Hair follicle dermal papilla cell (primary cell): ENCODE measurements around the gene CDC27. TPM values are rescaled to one million over a fixed set of nuclear protein-coding genes. Genes with fewer than 3 reads are reported as not detected.

Experiments used
- total RNA-seq: library from RNA; depleted of rRNA; stranded (reverse); fragments of >200 nt; gene quantifications from 2 replicates; pipeline ENCODE4 v1.2.3, GENCODE V29; 2012

The CDC27 gene
- 97.0 and 102 TPM in 2 replicates for total RNA-seq

GRCh38 chr17:47188876-47189731 is at the start of gene CDC27:
CDC27 (minus strand) TSS chr17:47189295; CDS start chr17:47189172, 123 bp downstream.

GRCh38 chr17:47208744-47209488 is 19.8 kb upstream of the CDC27 start, which contains the start of gene MYL4:
MYL4 (plus strand) TSS chr17:47209348; CDS start chr17:47209423, 75 bp downstream.

Other genes starting within 250 kb of the CDC27 start
- not detected in 2 replicates for gene RPRML, start 210.0 kb downstream of the CDC27 start, total RNA-seq
- not detected in 2 replicates for gene MYL4, start 20.1 kb upstream of the CDC27 start, total RNA-seq
- gene ITGB3, start 64.5 kb upstream of the CDC27 start, total RNA-seq = 32.0 and 40.4 TPM in 2 replicates
- gene EFCAB13, start 134.7 kb upstream of the CDC27 start, total RNA-seq = 4.5 and 6.7 TPM in 2 replicates